Neural cell (in vitro differentiated cells): ENCODE results near the gene TBC1D2.

Experiments used
- CTCF ChIP-seq: fragments of 450-650 bp; IDR thresholded peaks from 2 replicates; pipeline ENCODE4 v1.5.1; 2014; ENCODE audit warnings: antibody characterized with exemption, mild to moderate bottlenecking, moderate library complexity; ENCODE audit not compliant: poor library complexity, severe bottlenecking
- EP300 ChIP-seq: fragments of 450-650 bp; conservative IDR thresholded peaks from 2 replicates; pipeline ENCODE4 v1.6.1; 2014; ENCODE audit warnings: antibody characterized with exemption, mild to moderate bottlenecking, moderate library complexity; ENCODE audit not compliant: poor library complexity, severe bottlenecking
- EZH2 ChIP-seq: fragments of 200-600, 300-800 bp; shearing (Covaris generic), sonication (generic); IDR thresholded peaks from 2 replicates; pipeline ENCODE4 v1.6.1; 2014; ENCODE audit warnings: antibody characterized with exemption, low read length, borderline replicate concordance, mild to moderate bottlenecking; ENCODE audit not compliant: insufficient read depth, poor library complexity, severe bottlenecking
- POLR2AphosphoS5 ChIP-seq: IDR thresholded peaks from 2 replicates; pipeline ENCODE4 v1.6.1; 2012
- REST ChIP-seq: IDR thresholded peaks from 2 replicates; pipeline ENCODE4 v1.6.1; 2012; ENCODE audit warnings: borderline replicate concordance
- SMC3 ChIP-seq: fragments of 450-650 bp; conservative IDR thresholded peaks from 2 replicates; pipeline ENCODE4 v1.6.1; 2014; ENCODE audit warnings: antibody characterized with exemption, mild to moderate bottlenecking, moderate library complexity; ENCODE audit not compliant: poor library complexity
- TAF1 ChIP-seq: IDR thresholded peaks from 2 replicates; pipeline ENCODE4 v1.6.1; 2012; ENCODE audit warnings: low read depth

- no peak for TF ChIP-seq EZH2
- no peak for TF ChIP-seq CTCF
- no peak for TF ChIP-seq POLR2AphosphoS5
- no peak for TF ChIP-seq SMC3
- TF ChIP-seq TAF1 = no peak
- TF ChIP-seq REST = no peak
- TF ChIP-seq EP300 = no peak
Observed at GRCh38 chr9:98284754-98285153, 29.3 kb upstream of the TBC1D2 start.
